H1 (cell line): Measurements from ENCODE around the gene CMYA5. TPM values are rescaled to one million over a fixed set of nuclear protein-coding genes. Genes with fewer than 3 reads are reported as not detected.

Experiments used
- CTCF ChIA-PET: fragments of 300-600 bp; sonication (Branson Sonifier 250); formaldehyde crosslinking; loops from one replicate; lab custom pipeline; 2021; ENCODE audit not compliant: partially characterized antibody; lab: Charles Lee
- POLR2A ChIA-PET: fragments of 300-600 bp; sonication (Branson Sonifier 250); formaldehyde crosslinking; loops from one replicate; lab custom pipeline; 2021; ENCODE audit warnings: inconsistent platforms; ENCODE audit not compliant: partially characterized antibody; lab: Charles Lee
- DNase-seq, 2 experiments: peaks; one replicate each; pipeline versions ENCODE4 v3.0.0 to v3.0.0-alpha.2; 2010 to 2022; ENCODE audit warnings: low spot score in 2 of 2, low read depth in 1 of 2, mixed read lengths in 1 of 2
- FAIRE-seq: peaks from 2 replicates; lab custom pipeline; 2011; peaks lifted over from hg19 to GRCh38; lab: Jason Lieb, UNC
- H2AFZ ChIP-seq: 2 replicates; pipeline ENCODE4 v1.8.1; 2012; ENCODE audit warnings: low read length, inconsistent platforms
- H2AK5ac ChIP-seq: 2 replicates; pipeline ENCODE4 v1.6.1; 2013; ENCODE audit warnings: low read depth, low read length
- H2BK120ac ChIP-seq: replicated peaks from 2 replicates; pipeline ENCODE3; 2013; ENCODE audit warnings: low read depth, low read length, inconsistent platforms
- H2BK12ac ChIP-seq: 2 replicates; pipeline ENCODE4 v1.6.1; 2013; ENCODE audit warnings: low read depth, low read length
- H2BK15ac ChIP-seq: 2 replicates; pipeline ENCODE4 v1.6.1; 2013; ENCODE audit warnings: low read length
- H2BK20ac ChIP-seq: 2 replicates; pipeline ENCODE4 v1.6.1; 2013; ENCODE audit warnings: low read length
- H2BK5ac ChIP-seq: 2 replicates; pipeline ENCODE4 v1.6.1; 2013; ENCODE audit warnings: low read depth, low read length
- H3K14ac ChIP-seq: 2 replicates; pipeline ENCODE4 v1.6.1; 2013; ENCODE audit warnings: inconsistent platforms; ENCODE audit not compliant: insufficient read length
- H3K18ac ChIP-seq: 2 replicates; pipeline ENCODE4 v1.6.1; 2013; ENCODE audit warnings: low read length; ENCODE audit errors: extremely low read depth
- H3K23ac ChIP-seq: 2 replicates; pipeline ENCODE4 v1.6.1; 2013; ENCODE audit warnings: inconsistent platforms; ENCODE audit not compliant: insufficient read length
- H3K23me2 ChIP-seq: 2 replicates; pipeline ENCODE4 v1.6.1; 2013; ENCODE audit warnings: low read depth, low read length
- H3K27ac ChIP-seq: 2 replicates; pipeline ENCODE4 v1.6.1; 2011; ENCODE audit warnings: low read depth, low read length, inconsistent platforms
- H3K27me3 ChIP-seq, 4 experiments: replicated peaks in 1 of 4; 1 replicate in 1 of 4; 2 replicates in 3 of 4; pipeline versions ENCODE4 v1.6.1 to v1.8.1; 2011 to 2013; ENCODE audit warnings: low read length in 3 of 4, mild to moderate bottlenecking in 3 of 4, inconsistent platforms in 2 of 4, mixed read lengths in 2 of 4, moderate library complexity in 1 of 4; ENCODE audit not compliant: control insufficient read depth in 3 of 4, insufficient read depth in 3 of 4; ENCODE audit errors: extremely low read depth in 1 of 4
- H3K36me3 ChIP-seq, 4 experiments: 2 replicates each; pipeline versions ENCODE4 v1.6.1 to v1.8.1; 2011 to 2013; ENCODE audit warnings: mild to moderate bottlenecking in 4 of 4, low read length in 3 of 4, moderate library complexity in 2 of 4, control low read depth in 1 of 4, inconsistent platforms in 1 of 4; ENCODE audit not compliant: insufficient read depth in 4 of 4, control insufficient read depth in 2 of 4
- H3K4ac ChIP-seq: replicated peaks from 2 replicates; pipeline ENCODE3; 2013; ENCODE audit warnings: low read length, low read depth, mixed read lengths, inconsistent platforms; ENCODE audit not compliant: insufficient read length
- H3K4me1 ChIP-seq, 4 experiments: replicated peaks in 1 of 4; 1 replicate in 1 of 4; 2 replicates in 3 of 4; pipeline versions ENCODE4 v1.6.1 to v1.8.1; 2011 to 2013; ENCODE audit warnings: low read length in 3 of 4, inconsistent platforms in 2 of 4, mixed read lengths in 1 of 4; ENCODE audit not compliant: insufficient read depth in 4 of 4, control insufficient read depth in 3 of 4
- H3K4me2 ChIP-seq, 2 experiments: 2 replicates each; pipeline versions ENCODE4 v1.6.1 to v1.8.1; 2011 to 2013; ENCODE audit warnings: low read depth in 2 of 2, low read length in 2 of 2, control low read depth in 1 of 2, inconsistent platforms in 1 of 2, mild to moderate bottlenecking in 1 of 2; ENCODE audit not compliant: insufficient read depth in 1 of 2
- H3K4me3 ChIP-seq, 4 experiments: fragments of 200-600, 300-600 bp in 1 of 4; sonication (generic), shearing (Covaris generic), sonication (Bioruptor Twin) in 1 of 4; 2 replicates each; pipeline versions ENCODE4 v1.5.1 to v1.8.1; 2011 to 2016; ENCODE audit warnings: low read length in 4 of 4, low read depth in 3 of 4, control low read depth in 2 of 4, inconsistent platforms in 2 of 4, mild to moderate bottlenecking in 2 of 4, mixed read lengths in 1 of 4, moderate library complexity in 1 of 4; ENCODE audit not compliant: insufficient read depth in 2 of 4; ENCODE audit errors: extremely low read depth in 1 of 4
- H3K56ac ChIP-seq: replicated peaks from 2 replicates; pipeline ENCODE3; 2013; ENCODE audit warnings: low read depth, mild to moderate bottlenecking, mixed read lengths, low read length, inconsistent platforms; ENCODE audit not compliant: insufficient read length
- H3K79me1 ChIP-seq: 2 replicates; pipeline ENCODE4 v1.6.1; 2013; ENCODE audit warnings: low read depth, low read length, control low read depth
- H3K79me2 ChIP-seq, 2 experiments: 2 replicates each; pipeline versions ENCODE4 v1.6.1 to v1.8.1; 2012 to 2013; ENCODE audit warnings: low read length in 2 of 2, mild to moderate bottlenecking in 2 of 2, inconsistent platforms in 1 of 2; ENCODE audit not compliant: insufficient read depth in 2 of 2, control insufficient read depth in 1 of 2
- H3K9ac ChIP-seq, 4 experiments: replicated peaks in 1 of 4; 1 replicate in 1 of 4; 2 replicates in 3 of 4; pipeline versions ENCODE4 v1.6.1 to v1.8.1; 2011 to 2013; ENCODE audit warnings: low read depth in 3 of 4, low read length in 3 of 4, control low read depth in 2 of 4, mild to moderate bottlenecking in 2 of 4, moderate library complexity in 2 of 4, inconsistent platforms in 1 of 4; ENCODE audit errors: extremely low read depth in 1 of 4
- H3K9me3 ChIP-seq, 2 experiments: 2 replicates each; pipeline versions ENCODE4 v1.6.1 to v1.8.1; 2012 to 2013; ENCODE audit warnings: mild to moderate bottlenecking in 2 of 2, moderate library complexity in 2 of 2, control low read depth in 1 of 2, inconsistent platforms in 1 of 2, low read depth in 1 of 2, low read length in 1 of 2, mixed read lengths in 1 of 2; ENCODE audit not compliant: insufficient read depth in 2 of 2
- H4K20me1 ChIP-seq, 2 experiments: replicated peaks in 1 of 2; 2 replicates each; pipeline versions ENCODE3 to v1.8.1; 2011 to 2013; ENCODE audit warnings: inconsistent platforms in 2 of 2, low read length in 2 of 2, mild to moderate bottlenecking in 1 of 2; ENCODE audit not compliant: insufficient read depth in 2 of 2, control insufficient read depth in 1 of 2
- H4K5ac ChIP-seq: 2 replicates; pipeline ENCODE4 v1.6.1; 2013; ENCODE audit warnings: low read length, low read depth, mixed read lengths, inconsistent platforms; ENCODE audit not compliant: insufficient read length
- H4K8ac ChIP-seq: 2 replicates; pipeline ENCODE4 v1.8.0; 2013; ENCODE audit warnings: mild to moderate bottlenecking, moderate library complexity, low read length, inconsistent platforms; ENCODE audit not compliant: insufficient read depth; ENCODE audit errors: extremely low read depth
- H4K91ac ChIP-seq: replicated peaks from 2 replicates; pipeline ENCODE3; 2013; ENCODE audit warnings: low read length, mixed read lengths, inconsistent platforms; ENCODE audit not compliant: insufficient read length
- CBX5 ChIP-seq: fragments of 300-800, 300-1000 bp; sonication (generic); IDR thresholded peaks from 2 replicates; pipeline ENCODE4 v1.7.1; 2016; ENCODE audit warnings: antibody characterized with exemption, low read length, low read depth
- CREB1 ChIP-seq: IDR thresholded peaks from 2 replicates; pipeline ENCODE4 v1.6.1; 2012; ENCODE audit warnings: inconsistent platforms
- CTCF ChIP-seq, 3 experiments: IDR thresholded peaks; 1 replicate in 2 of 3; 2 replicates in 1 of 3; pipeline versions ENCODE4 v1.5.1 to v1.6.1; 2011; ENCODE audit warnings: low read length in 3 of 3, mild to moderate bottlenecking in 3 of 3, inconsistent platforms in 2 of 3, low read depth in 1 of 3, moderate library complexity in 1 of 3; ENCODE audit not compliant: insufficient read depth in 1 of 3; ENCODE audit errors: control extremely low read depth in 1 of 3
- FOSL1 ChIP-seq: IDR thresholded peaks from 2 replicates; pipeline ENCODE4 v1.6.1; 2011; ENCODE audit warnings: mild to moderate bottlenecking, low read depth, low read length, moderate library complexity; ENCODE audit not compliant: insufficient read depth
- KDM1A ChIP-seq: fragments of 200-600, 300-600 bp; sonication (generic); IDR thresholded peaks from 2 replicates; pipeline ENCODE4 v1.7.1; 2016; ENCODE audit warnings: mild to moderate bottlenecking, low read length, borderline replicate concordance
- PHF8 ChIP-seq: fragments of 200-600 bp; sonication (generic); conservative IDR thresholded peaks from 2 replicates; pipeline ENCODE4 v1.7.1; 2012; ENCODE audit warnings: low read depth, mild to moderate bottlenecking, inconsistent platforms, low read length, moderate library complexity
- RXRA ChIP-seq: IDR thresholded peaks from 2 replicates; pipeline ENCODE4 v1.6.1; 2011; ENCODE audit warnings: low read depth, mild to moderate bottlenecking, low read length, moderate library complexity; ENCODE audit not compliant: insufficient read depth
- SP2 ChIP-seq: IDR thresholded peaks from 2 replicates; pipeline ENCODE4 v1.6.1; 2012; ENCODE audit warnings: mild to moderate bottlenecking, low read length, inconsistent platforms
- SP4 ChIP-seq: IDR thresholded peaks from 2 replicates; pipeline ENCODE4 v1.6.1; 2012; ENCODE audit warnings: low read length, inconsistent platforms
- TAF7 ChIP-seq: optimal IDR thresholded peaks from 2 replicates; pipeline ENCODE3; 2011; ENCODE audit warnings: low read depth, mild to moderate bottlenecking, inconsistent platforms, low read length, moderate library complexity, borderline replicate concordance
- TBP ChIP-seq: IDR thresholded peaks from 2 replicates; pipeline ENCODE4 v1.6.1; 2011; ENCODE audit warnings: low read depth, low read length, improper control_type of control experiment
- WGBS, 2 experiments: shearing (Covaris generic) in 1 of 2; methylation state at CpG; one replicate each; pipeline versions ENCODE4 v1.1.6 to v1.1.7; 2013 to 2015; ENCODE audit warnings: low lambda C conversion rate in 2 of 2, mixed read lengths in 2 of 2, inconsistent platforms in 1 of 2, low coverage in 1 of 2, missing lambda C conversion rate in 1 of 2; ENCODE audit not compliant: insufficient replicate concordance in 2 of 2, insufficient coverage in 1 of 2, insufficient read length in 1 of 2; ENCODE audit errors: extremely low coverage in 1 of 2, missing lambda C conversion rate in 1 of 2; 5-methylcytosine and 5-hydroxymethylcytosine counted together
- polyA plus RNA-seq, 7 experiments: library from polyadenylated mRNA; depleted of rRNA in 3 of 7; stranded (reverse) in 5 of 7; unstranded in 2 of 7; fragments of >200 nt in 5 of 7; fragments of 200-250 nt in 2 of 7; gene quantifications; 1 replicate in 5 of 7; 2 replicates in 1 of 7; 4 replicates in 1 of 7; pipeline versions ENCODE4 v1.2.1 to v1.2.3, GENCODE V29; 2011 to 2013; ENCODE audit warnings: missing spikeins in 2 of 7, mixed read lengths in 2 of 7
- total RNA-seq: library from RNA; stranded (reverse); fragmentation: NEBNext Ultra II Directional; extraction: Animal tissue kit (Norgen Biotek cat#: 25700); gene quantifications from 2 replicates; pipeline ENCODE4 v1.2.1, GENCODE V29; 2021

Gene CMYA5
- total and polyA plus RNA-seq, 2 of the 8 experiments (the other 6 are each of a cell fraction or from before 2014, with no cell fraction given) = 0.88 to 0.95 TPM

GRCh38 chr5:79728396-79728795 lies 38.8 kb downstream of the CMYA5 start:
- 92% methylated on average over 4 of the region's 4 CpGs; no CpG with 5 or more reads in 1 of the 2 experiments for WGBS, 2 experiments
- DNase-seq (no peak), FAIRE-seq (no peak)
- no peak overlapping the region for H3K23ac ChIP-seq
- no peak overlapping the region for H2BK15ac ChIP-seq
- H3K27ac ChIP-seq = no peak overlapping the region
- no peak overlapping the region for H3K4me2 ChIP-seq
- no peaks in the 10 kb centered on the region for H3K79me2 ChIP-seq
- no peak overlapping the region for H2BK20ac ChIP-seq
- TF ChIP-seq SP4 (no peak), TAF7 (no peak), CBX5 (no peak), KDM1A (no peak), CTCF (IDR thresholded peaks at IDR 0.05; ENCODE audit: control extremely low read depth in 1 of 3, insufficient read depth in 1 of 3, low read depth in 1 of 3, low read length in 3 of 3) (no peak), PHF8 (no peak), SP2 (no peak), FOSL1 (no peak), RXRA (no peak), TBP (no peak), CREB1 (no peak)
- no peaks in the 10 kb centered on the region for H4K20me1 ChIP-seq
- no peaks in the 10 kb centered on the region for H3K27me3 ChIP-seq
- no peak overlapping the region for H3K56ac ChIP-seq
- H3K23me2 ChIP-seq = no peaks in the 10 kb centered on the region
- H3K14ac ChIP-seq = no peak overlapping the region
- no peaks in the 10 kb centered on the region for H3K9me3 ChIP-seq
- no peak overlapping the region for H3K4me3 ChIP-seq
- no peak overlapping the region for H2AFZ ChIP-seq
- H3K79me1 ChIP-seq = no peaks in the 10 kb centered on the region
- H3K4ac ChIP-seq = no peak overlapping the region
- no peak overlapping the region for H2BK12ac ChIP-seq
- ChIA-PET POLR2A (no interaction called here), CTCF (interaction anchor here (1.2 to 1.6 kb wide), 3 partner anchors 12 to 26 kb away, joined by 3 to 6 read pairs (median 5); no protein-coding TSS in a partner anchor)
- H4K91ac ChIP-seq = no peak overlapping the region
- H4K8ac ChIP-seq = no peak overlapping the region
- H3K4me1 ChIP-seq = no peaks in the 10 kb centered on the region
- no peak overlapping the region for H3K9ac ChIP-seq
- H3K36me3 ChIP-seq = no peaks in the 10 kb centered on the region
- H3K18ac ChIP-seq = no peak overlapping the region
- no peak overlapping the region for H2AK5ac ChIP-seq
- H2BK5ac ChIP-seq = no peak overlapping the region
- H2BK120ac ChIP-seq = no peak overlapping the region
- no peak overlapping the region for H4K5ac ChIP-seq
